H1 (cell line): Measurements from ENCODE around the gene ADAT3. TPM values are rescaled to one million over a fixed set of nuclear protein-coding genes. Genes with fewer than 3 reads are reported as not detected.

Experiments
- BACH1 ChIP-seq: IDR thresholded peaks from 2 replicates; pipeline ENCODE4 v1.6.1; 2012; ENCODE audit warnings: low read length, improper control_type of control experiment
- BCL11A ChIP-seq, 2 experiments: IDR thresholded peaks; one replicate each; pipeline ENCODE4 v1.6.1; 2011; ENCODE audit warnings: low read depth in 2 of 2, low read length in 2 of 2, mild to moderate bottlenecking in 2 of 2
- CTCF ChIP-seq, 3 experiments: IDR thresholded peaks; 1 replicate in 2 of 3; 2 replicates in 1 of 3; pipeline versions ENCODE4 v1.5.1 to v1.6.1; 2011; ENCODE audit warnings: low read length in 3 of 3, mild to moderate bottlenecking in 3 of 3, inconsistent platforms in 2 of 3, low read depth in 1 of 3, moderate library complexity in 1 of 3; ENCODE audit not compliant: insufficient read depth in 1 of 3; ENCODE audit errors: control extremely low read depth in 1 of 3
- E2F6 ChIP-seq: IDR thresholded peaks from 2 replicates; pipeline ENCODE4 v1.6.1; 2012; ENCODE audit warnings: inconsistent platforms
- KDM4A ChIP-seq: IDR thresholded peaks from one replicate; pipeline ENCODE4 v1.7.1; 2012; ENCODE audit warnings: low read depth, mild to moderate bottlenecking, moderate library complexity, low read length, inconsistent platforms; ENCODE audit not compliant: severe bottlenecking
- POLR2AphosphoS5 ChIP-seq: IDR thresholded peaks from 2 replicates; pipeline ENCODE4 v1.6.1; 2011; ENCODE audit warnings: low read depth, low read length
- SP4 ChIP-seq: IDR thresholded peaks from 2 replicates; pipeline ENCODE4 v1.6.1; 2012; ENCODE audit warnings: low read length, inconsistent platforms
- ZNF274 ChIP-seq: IDR thresholded peaks from 2 replicates; pipeline ENCODE4 v1.7.0; 2012; ENCODE audit warnings: low read length, borderline replicate concordance; ENCODE audit errors: extremely low read depth
- polyA plus RNA-seq, 7 experiments: library from polyadenylated mRNA; depleted of rRNA in 3 of 7; stranded (reverse) in 5 of 7; unstranded in 2 of 7; fragments of >200 nt in 5 of 7; fragments of 200-250 nt in 2 of 7; gene quantifications; 1 replicate in 5 of 7; 2 replicates in 1 of 7; 4 replicates in 1 of 7; pipeline versions ENCODE4 v1.2.1 to v1.2.3, GENCODE V29; 2011 to 2013; ENCODE audit warnings: missing spikeins in 2 of 7, mixed read lengths in 2 of 7
- total RNA-seq: library from RNA; stranded (reverse); fragmentation: NEBNext Ultra II Directional; extraction: Animal tissue kit (Norgen Biotek cat#: 25700); gene quantifications from 2 replicates; pipeline ENCODE4 v1.2.1, GENCODE V29; 2021
- TF ChIP-seq, protein P1 (sequence below): IDR thresholded peaks from 2 replicates; pipeline ENCODE4 v1.6.1; 2011; ENCODE audit warnings: low read length, improper control_type of control experiment

The ADAT3 gene
- total and polyA plus RNA-seq, 2 of the 8 experiments (the other 6 are each of a cell fraction or from before 2014, with no cell fraction given) = 5.4 to 10.8 TPM

DNA sequence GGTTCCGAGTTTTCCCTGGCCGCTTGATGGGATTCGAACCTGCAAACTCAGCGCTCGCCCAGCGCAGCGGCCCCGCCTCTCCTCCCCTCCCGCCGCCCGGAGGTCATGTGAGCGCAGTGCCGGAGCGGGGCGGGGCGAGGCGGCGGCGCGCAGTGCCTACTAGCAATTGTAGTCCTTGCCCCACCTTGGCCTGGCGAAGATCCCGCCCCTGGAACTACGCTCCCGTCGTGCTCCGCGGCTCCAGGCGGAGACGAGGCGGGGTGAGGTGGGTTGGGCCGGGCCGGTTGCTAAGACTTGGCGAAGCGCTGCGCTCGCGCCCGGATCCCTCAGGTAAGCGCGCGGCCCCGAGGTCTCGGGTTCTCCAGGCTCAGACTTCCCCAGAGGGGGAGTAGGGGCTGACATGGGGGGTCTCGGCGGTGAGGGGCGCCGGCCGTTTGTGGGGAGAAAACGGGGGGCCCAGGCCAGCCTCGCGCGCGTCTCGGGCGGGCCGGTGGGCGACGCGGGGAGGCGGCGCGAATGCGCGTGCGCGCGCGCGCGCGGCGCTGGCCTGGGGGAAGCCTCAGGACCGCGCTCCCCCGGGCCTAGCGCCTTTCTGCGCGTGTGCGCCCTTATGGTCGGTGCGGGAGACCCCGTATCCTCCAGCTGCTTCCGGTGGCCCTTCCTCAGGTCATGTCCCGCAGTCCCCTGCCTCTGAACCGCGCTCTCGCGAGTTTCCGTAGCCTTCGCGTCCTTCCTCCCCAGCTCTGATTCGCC lies at the start of gene ADAT3, which contains the start of gene SCAMP4 (continued):
- TF ChIP-seq BACH1 = peak; percentile 11; the same call in 1 of the 2 replicates
- TF ChIP-seq SP4 = peak; percentile 82; the same call in 1 of the 2 replicates
- TF ChIP-seq BCL11A (IDR thresholded peaks at IDR 0.05; ENCODE audit: low read depth in 2 of 2, low read length in 2 of 2) = no peak
- TF ChIP-seq ZNF274 = no peak
- no peak for TF ChIP-seq E2F6
- TF ChIP-seq POLR2AphosphoS5 = peak; percentile 65
- TF ChIP-seq KDM4A = no peak
- TF ChIP-seq CTCF (IDR thresholded peaks at IDR 0.05; ENCODE audit: control extremely low read depth in 1 of 3, insufficient read depth in 1 of 3, low read depth in 1 of 3, low read length in 3 of 3) = no peak
- TF ChIP-seq, protein P1, sequence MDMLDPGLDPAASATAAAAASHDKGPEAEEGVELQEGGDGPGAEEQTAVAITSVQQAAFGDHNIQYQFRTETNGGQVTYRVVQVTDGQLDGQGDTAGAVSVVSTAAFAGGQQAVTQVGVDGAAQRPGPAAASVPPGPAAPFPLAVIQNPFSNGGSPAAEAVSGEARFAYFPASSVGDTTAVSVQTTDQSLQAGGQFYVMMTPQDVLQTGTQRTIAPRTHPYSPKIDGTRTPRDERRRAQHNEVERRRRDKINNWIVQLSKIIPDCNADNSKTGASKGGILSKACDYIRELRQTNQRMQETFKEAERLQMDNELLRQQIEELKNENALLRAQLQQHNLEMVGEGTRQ = peak; percentile 86
- TF ChIP-seq, all 59 proteins: peak for 20
